Measurements from ENCODE around the gene DYNC2H1.

The DYNC2H1 gene

DNA sequence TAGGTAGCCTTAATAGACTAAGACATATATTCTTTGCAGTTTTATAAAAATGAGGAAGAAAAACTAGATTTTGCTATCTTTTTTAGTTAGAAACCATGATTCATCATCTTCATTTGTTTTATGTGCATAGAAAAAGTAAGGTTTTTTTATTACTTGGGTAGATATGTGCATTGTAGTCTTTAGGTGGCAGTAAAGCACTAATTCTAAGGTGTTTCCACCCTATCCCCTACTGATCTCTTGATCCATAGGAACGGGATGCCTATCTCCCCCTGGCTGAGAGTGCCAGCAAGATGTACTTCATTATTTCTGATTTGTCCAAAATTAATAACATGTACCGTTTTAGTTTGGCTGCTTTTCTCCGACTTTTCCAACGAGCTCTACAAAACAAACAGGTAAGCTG is 148.1 kb downstream of the DYNC2H1 start:
- in situ Hi-C loops (cut with HindIII; ENCODE audit: low sequenced_read_pairs), result no loop called here
- H3K4me3 ChIP-seq (ENCODE audit: low read depth, low read length), result no peak overlapping the region
- peak; percentile 1 for DNase-seq (ENCODE audit: low read depth)
- TF ChIP-seq, protein P1, sequence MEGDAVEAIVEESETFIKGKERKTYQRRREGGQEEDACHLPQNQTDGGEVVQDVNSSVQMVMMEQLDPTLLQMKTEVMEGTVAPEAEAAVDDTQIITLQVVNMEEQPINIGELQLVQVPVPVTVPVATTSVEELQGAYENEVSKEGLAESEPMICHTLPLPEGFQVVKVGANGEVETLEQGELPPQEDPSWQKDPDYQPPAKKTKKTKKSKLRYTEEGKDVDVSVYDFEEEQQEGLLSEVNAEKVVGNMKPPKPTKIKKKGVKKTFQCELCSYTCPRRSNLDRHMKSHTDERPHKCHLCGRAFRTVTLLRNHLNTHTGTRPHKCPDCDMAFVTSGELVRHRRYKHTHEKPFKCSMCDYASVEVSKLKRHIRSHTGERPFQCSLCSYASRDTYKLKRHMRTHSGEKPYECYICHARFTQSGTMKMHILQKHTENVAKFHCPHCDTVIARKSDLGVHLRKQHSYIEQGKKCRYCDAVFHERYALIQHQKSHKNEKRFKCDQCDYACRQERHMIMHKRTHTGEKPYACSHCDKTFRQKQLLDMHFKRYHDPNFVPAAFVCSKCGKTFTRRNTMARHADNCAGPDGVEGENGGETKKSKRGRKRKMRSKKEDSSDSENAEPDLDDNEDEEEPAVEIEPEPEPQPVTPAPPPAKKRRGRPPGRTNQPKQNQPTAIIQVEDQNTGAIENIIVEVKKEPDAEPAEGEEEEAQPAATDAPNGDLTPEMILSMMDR (IDR thresholded peaks at IDR 0.05; ENCODE audit: low read depth, low read length, missing control alignments), result peak; percentile 39

DNA sequence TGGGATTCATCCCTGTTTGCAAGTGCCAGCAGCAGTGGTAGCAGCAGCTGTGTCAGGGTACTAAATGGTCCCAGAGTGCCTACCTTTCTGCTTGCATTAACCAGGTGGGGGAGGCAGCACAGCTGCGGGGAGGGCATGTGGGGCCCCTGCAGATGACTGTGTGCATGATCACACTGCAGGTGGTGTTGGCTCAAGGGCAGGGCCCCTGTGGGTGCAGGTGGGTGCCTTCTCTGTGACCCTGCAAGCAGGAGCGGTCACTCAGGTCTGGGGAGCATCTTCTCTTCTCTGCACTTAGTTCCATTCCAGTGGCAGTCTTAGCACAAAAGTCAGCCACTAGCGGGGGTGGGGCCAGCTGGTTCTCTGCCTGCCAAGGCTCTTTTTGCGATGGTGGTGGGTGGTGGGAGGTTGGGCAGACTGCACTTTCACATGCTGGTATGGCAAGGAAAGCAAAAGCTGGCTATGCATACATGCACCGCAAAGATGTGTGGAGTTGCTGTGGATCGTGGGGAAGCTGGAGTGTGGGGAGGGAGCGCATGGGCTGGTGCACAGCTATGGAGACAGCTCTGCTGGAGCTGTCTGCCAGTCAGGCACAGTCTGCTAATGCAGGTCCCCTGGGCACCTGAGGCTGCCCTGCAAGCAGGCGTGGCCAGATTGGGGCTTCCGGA is 157.1 kb downstream of the DYNC2H1 start:
- no peak for DNase-seq (ENCODE audit: low read depth)
- H3K4me3 ChIP-seq (ENCODE audit: low read depth, low read length), result no peak overlapping the region
- in situ Hi-C loops (cut with HindIII; ENCODE audit: low sequenced_read_pairs), result no loop called here
- TF ChIP-seq, protein P1 (IDR thresholded peaks at IDR 0.05; ENCODE audit: low read depth, low read length, missing control alignments), result no peak

DNA sequence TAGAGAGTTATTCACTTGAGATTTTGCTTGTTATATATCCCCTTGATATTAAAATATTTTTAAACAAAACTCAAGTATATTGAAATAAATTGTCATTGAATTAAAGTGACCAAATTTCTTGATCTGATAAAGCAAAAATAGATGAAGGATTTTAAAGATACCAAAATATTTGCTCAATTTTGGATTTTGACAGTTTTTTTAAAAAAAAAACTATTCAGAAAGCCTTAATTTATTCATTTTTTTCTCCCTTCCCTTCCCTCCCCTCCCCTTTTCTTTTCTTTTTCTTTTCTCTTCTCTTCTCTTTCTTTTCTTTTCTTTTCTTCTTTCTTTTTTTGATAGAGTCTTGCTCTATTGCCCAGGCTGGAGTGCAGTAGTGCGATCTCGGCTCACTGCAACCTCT is 163.7 kb downstream of the DYNC2H1 start:
- no peak overlapping the region for H3K4me3 ChIP-seq (ENCODE audit: low read depth, low read length)
- no peak for DNase-seq (ENCODE audit: low read depth)
- in situ Hi-C loops (cut with HindIII; ENCODE audit: low sequenced_read_pairs), result no loop called here
- TF ChIP-seq, protein P1 (IDR thresholded peaks at IDR 0.05; ENCODE audit: low read depth, low read length, missing control alignments), result no peak

DNA sequence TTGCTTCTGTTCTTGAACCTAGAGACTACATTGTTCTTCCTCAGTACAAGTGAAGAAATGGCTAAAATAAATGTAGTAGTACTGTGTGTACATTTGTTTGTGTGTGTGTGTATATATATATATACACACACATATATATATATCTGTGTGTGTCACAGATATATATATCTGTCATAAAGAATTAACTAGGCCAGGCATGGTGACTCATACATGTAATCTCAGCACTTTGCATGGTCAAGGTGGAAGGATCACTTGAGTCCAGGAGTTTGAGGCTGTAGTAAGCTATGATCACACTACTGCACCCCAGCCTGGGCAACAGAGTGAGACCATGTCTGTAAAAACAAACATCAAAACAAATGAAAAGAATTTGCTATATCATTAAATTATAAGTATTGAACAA is 164.8 kb downstream of the DYNC2H1 start:
- TF ChIP-seq, protein P1 (IDR thresholded peaks at IDR 0.05; ENCODE audit: low read depth, low read length, missing control alignments), result no peak
- no peak for DNase-seq (ENCODE audit: low read depth)
- in situ Hi-C loops (cut with HindIII; ENCODE audit: low sequenced_read_pairs), result no loop called here
- no peak overlapping the region for H3K4me3 ChIP-seq (ENCODE audit: low read depth, low read length)

DNA sequence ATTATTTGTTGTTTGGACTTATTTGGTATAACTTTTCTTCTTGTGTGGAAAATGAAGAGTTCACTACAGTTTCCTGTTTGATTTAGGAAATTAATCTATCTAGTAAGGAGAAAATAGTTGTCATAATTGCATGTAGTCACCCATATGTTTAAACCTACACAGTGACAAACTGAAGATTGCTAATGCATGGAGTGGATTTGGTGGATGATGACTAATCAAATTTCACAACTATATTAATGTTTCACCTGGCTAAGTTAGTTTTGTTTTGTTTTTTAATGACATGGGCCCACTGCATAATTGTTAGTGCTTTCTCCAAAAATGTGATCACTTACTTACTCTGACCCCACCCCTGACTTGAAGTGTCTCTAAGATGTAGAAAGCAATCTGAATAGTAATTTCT is 170.6 kb downstream of the DYNC2H1 start:
- in situ Hi-C loops (cut with HindIII; ENCODE audit: low sequenced_read_pairs), result no loop called here
- no peak overlapping the region for H3K4me3 ChIP-seq (ENCODE audit: low read depth, low read length)
- no peak for DNase-seq (ENCODE audit: low read depth)
- TF ChIP-seq, protein P1 (IDR thresholded peaks at IDR 0.05; ENCODE audit: low read depth, low read length, missing control alignments), result no peak

DNA sequence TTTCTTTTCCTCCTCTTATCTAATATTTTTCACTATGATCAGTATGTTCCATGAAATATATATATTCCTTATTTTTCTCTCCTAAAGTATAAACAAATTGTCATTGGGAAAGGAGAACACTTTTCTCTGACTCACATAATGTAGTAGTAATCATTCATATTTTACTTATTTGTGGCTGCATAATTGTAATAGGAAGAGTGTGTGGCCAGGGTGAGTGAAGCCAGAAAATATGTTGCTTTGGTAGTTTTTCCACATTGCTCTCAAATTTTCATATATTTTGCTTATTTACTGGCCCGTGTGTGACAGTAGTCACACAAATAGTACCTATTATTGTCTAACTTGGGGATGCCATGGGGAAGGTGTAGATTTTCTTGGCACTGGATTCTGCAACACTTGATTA is 172.1 kb downstream of the DYNC2H1 start:
- H3K4me3 ChIP-seq (ENCODE audit: low read depth, low read length), result no peak overlapping the region
- TF ChIP-seq, protein P1 (IDR thresholded peaks at IDR 0.05; ENCODE audit: low read depth, low read length, missing control alignments), result no peak
- DNase-seq (ENCODE audit: low read depth), result no peak
- in situ Hi-C loops (cut with HindIII; ENCODE audit: low sequenced_read_pairs), result no loop called here

Data from astrocyte of the cerebellum (primary cell).